IMR-90 (cell line): ENCODE results near the gene RHBDL1. TPM values are rescaled to one million over a fixed set of nuclear protein-coding genes. Genes with fewer than 3 reads are reported as not detected.
A peak's percentile ranks its signal among the peaks of the same experiment; 100 is the strongest.

Source experiments
- ATAC-seq: fragments of 200-7000 bp; cut with Tn5 transposase; 2 replicates; pipeline ENCODE4 v1.9.1; 2020; ENCODE audit warnings: low read depth, mild to moderate bottlenecking, moderate library complexity
- BruUV-seq: library from RNA; stranded (reverse); fragments of 400-500 nt; replicated peaks from 2 replicates; lab custom pipeline; 2021; lab: Mats Ljungman, UMichigan
- CTCF ChIA-PET: fragments of 300-600 bp; formaldehyde crosslinking; extraction: SDS; loops from one replicate; lab custom pipeline; 2021; ENCODE audit warnings: antibody characterized with exemption; lab: Yijun Ruan, JAX
- POLR2A ChIA-PET: fragments of 300-600 bp; sonication (Branson Sonifier 250); formaldehyde crosslinking; loops from one replicate; lab custom pipeline; 2022; ENCODE audit warnings: antibody characterized with exemption; ENCODE audit not compliant: unreplicated experiment; lab: Charles Lee
- DNase-seq: peaks from one replicate; pipeline ENCODE4 v3.0.0; 2013
- H2AFZ ChIP-seq: replicated peaks from 2 replicates; pipeline ENCODE3; 2013; ENCODE audit warnings: low read length, mild to moderate bottlenecking; ENCODE audit not compliant: poor library complexity
- H2AK5ac ChIP-seq: 2 replicates; pipeline ENCODE4 v1.6.1; 2013; ENCODE audit warnings: low read depth, low read length, inconsistent platforms
- H2AK9ac ChIP-seq: replicated peaks from 2 replicates; pipeline ENCODE3; 2013; ENCODE audit warnings: mild to moderate bottlenecking, low read depth, low read length, moderate library complexity; ENCODE audit not compliant: poor library complexity
- H2BK120ac ChIP-seq: 2 replicates; pipeline ENCODE4 v1.6.1; 2013; ENCODE audit warnings: low read depth, low read length, inconsistent platforms
- H2BK15ac ChIP-seq: 3 replicates; pipeline ENCODE4 v1.6.1; 2013; ENCODE audit warnings: low read depth, low read length, inconsistent platforms
- H2BK20ac ChIP-seq: 2 replicates; pipeline ENCODE4 v1.6.1; 2013; ENCODE audit warnings: low read depth, mild to moderate bottlenecking, inconsistent platforms, low read length, moderate library complexity
- H2BK5ac ChIP-seq: 2 replicates; pipeline ENCODE4 v1.6.1; 2013; ENCODE audit warnings: mild to moderate bottlenecking, low read depth, low read length, inconsistent platforms; ENCODE audit not compliant: poor library complexity, severe bottlenecking
- H3K14ac ChIP-seq: replicated peaks from 2 replicates; pipeline ENCODE4 v1.6.1; 2013; ENCODE audit warnings: low read depth, low read length, inconsistent platforms
- H3K18ac ChIP-seq: 2 replicates; pipeline ENCODE4 v1.6.1; 2013; ENCODE audit warnings: low read depth, low read length, control low read depth
- H3K23ac ChIP-seq: 2 replicates; pipeline ENCODE4 v1.6.1; 2013; ENCODE audit warnings: low read depth, low read length, inconsistent platforms
- H3K27ac ChIP-seq: 2 replicates; pipeline ENCODE4 v1.5.1; 2013; ENCODE audit warnings: mild to moderate bottlenecking, control low read depth, low read length; ENCODE audit not compliant: insufficient read depth
- H3K27me3 ChIP-seq: 2 replicates; pipeline ENCODE4 v1.6.1; 2013; ENCODE audit warnings: low read length; ENCODE audit not compliant: control insufficient read depth, insufficient read depth
- H3K36me3 ChIP-seq: 2 replicates; pipeline ENCODE4 v1.6.1; 2013; ENCODE audit warnings: low read length, mixed read lengths; ENCODE audit not compliant: control insufficient read depth, insufficient read depth
- H3K4ac ChIP-seq: 2 replicates; pipeline ENCODE4 v1.6.1; 2013; ENCODE audit warnings: low read depth, low read length, inconsistent platforms
- H3K4me1 ChIP-seq: 2 replicates; pipeline ENCODE4 v1.6.1; 2013; ENCODE audit warnings: low read length, mixed read lengths; ENCODE audit not compliant: control insufficient read depth, insufficient read depth
- H3K4me2 ChIP-seq: 2 replicates; pipeline ENCODE4 v1.6.1; 2013; ENCODE audit warnings: low read depth, mild to moderate bottlenecking, control low read depth, low read length, moderate library complexity
- H3K4me3 ChIP-seq: 2 replicates; pipeline ENCODE4 v1.5.1; 2013; ENCODE audit warnings: low read depth, mild to moderate bottlenecking, control low read depth, low read length, moderate library complexity; ENCODE audit not compliant: insufficient read depth
- H3K56ac ChIP-seq: 2 replicates; pipeline ENCODE4 v1.6.1; 2013; ENCODE audit warnings: low read length, inconsistent platforms; ENCODE audit not compliant: insufficient read depth; ENCODE audit errors: extremely low read depth
- H3K79me1 ChIP-seq, 2 experiments: 2 replicates each; pipeline ENCODE4 v1.6.1; 2013; ENCODE audit warnings: low read length in 2 of 2, inconsistent platforms in 1 of 2, low read depth in 1 of 2
- H3K9ac ChIP-seq: 2 replicates; pipeline ENCODE4 v1.6.1; 2013; ENCODE audit warnings: low read depth, low read length, control low read depth
- H3K9me1 ChIP-seq: 2 replicates; pipeline ENCODE4 v1.6.1; 2013; ENCODE audit warnings: low read length, inconsistent platforms; ENCODE audit not compliant: insufficient read depth
- H3K9me3 ChIP-seq: 2 replicates; pipeline ENCODE4 v1.6.1; 2013; ENCODE audit warnings: low read length; ENCODE audit not compliant: control insufficient read depth, insufficient read depth
- H4K20me1 ChIP-seq: 2 replicates; pipeline ENCODE4 v1.6.1; 2013; ENCODE audit warnings: low read length, inconsistent platforms; ENCODE audit not compliant: insufficient read depth
- H4K5ac ChIP-seq: 2 replicates; pipeline ENCODE4 v1.6.1; 2013; ENCODE audit warnings: mild to moderate bottlenecking, low read depth, low read length, control low read depth
- H4K8ac ChIP-seq, 2 experiments: 2 replicates each; pipeline ENCODE4 v1.6.1; 2013; ENCODE audit warnings: low read depth in 2 of 2, low read length in 2 of 2, control low read depth in 1 of 2, inconsistent platforms in 1 of 2
- H4K91ac ChIP-seq: 2 replicates; pipeline ENCODE4 v1.6.1; 2013; ENCODE audit warnings: low read depth, low read length, inconsistent platforms; ENCODE audit not compliant: insufficient read depth
- FOS ChIP-seq: fragments of 150-350 bp; IDR thresholded peaks from 2 replicates; pipeline ENCODE4 v1.6.1; 2016; ENCODE audit warnings: low read depth, low read length
- MAFK ChIP-seq: IDR thresholded peaks from 2 replicates; pipeline ENCODE4 v1.6.1; 2012; ENCODE audit warnings: low read depth, low read length, improper control_type of control experiment
- MXI1 ChIP-seq: IDR thresholded peaks from 2 replicates; pipeline ENCODE4 v1.6.1; 2012; ENCODE audit warnings: low read depth, mild to moderate bottlenecking, low read length, moderate library complexity, borderline replicate concordance
- NFE2L2 ChIP-seq: fragments of 150-350 bp; IDR thresholded peaks from 2 replicates; pipeline ENCODE4 v1.6.1; 2016; ENCODE audit warnings: low read depth, mild to moderate bottlenecking, low read length
- RFX5 ChIP-seq: IDR thresholded peaks from 2 replicates; pipeline ENCODE4 v1.8.0; 2012; ENCODE audit warnings: low read depth, mild to moderate bottlenecking, low read length, moderate library complexity
- SMC3 ChIP-seq: fragments of 150-350 bp; IDR thresholded peaks from 2 replicates; pipeline ENCODE4 v1.6.1; 2016; ENCODE audit warnings: low read depth, mild to moderate bottlenecking, antibody characterized with exemption, low read length, moderate library complexity
- WGBS, 2 experiments: methylation state at CpG; one replicate each; pipeline versions ENCODE4 v1.1.5 to v1.1.7; 2013; ENCODE audit warnings: missing lambda C conversion rate in 2 of 2; ENCODE audit not compliant: insufficient read length in 1 of 2; ENCODE audit errors: extremely low coverage in 2 of 2; 5-methylcytosine and 5-hydroxymethylcytosine counted together
- dilution Hi-C: fragments of 300-500 bp; cut with HindIII; formaldehyde crosslinking; loops from one replicate; pipeline ENCODE4 v1.14.3; 2018; ENCODE audit warnings: low sequenced_read_pairs; ENCODE audit not compliant: unreplicated experiment
- in situ Hi-C: fragments of 300-500 bp; cut with MboI; formaldehyde crosslinking; loops from 3 replicates; pipeline ENCODE4 v1.14.3; 2019; ENCODE audit warnings: low sequenced_read_pairs, inconsistent platforms, mixed read lengths
- intact Hi-C: fragments of 100-400 bp; cut with micrococcal nuclease; formaldehyde crosslinking; loops from 2 replicates; pipeline ENCODE4 v1.10.0; 2022
- polyA plus RNA-seq, 3 experiments: library from polyadenylated mRNA; depleted of rRNA; stranded (reverse); fragments of >200 nt; gene quantifications; 2 replicates each; pipeline ENCODE4 v1.2.3, GENCODE V29; 2012; ENCODE audit warnings: low replicate concordance in 1 of 3
- total RNA-seq: library from RNA; depleted of rRNA; stranded (reverse); fragments of >200 nt; gene quantifications from 2 replicates; pipeline ENCODE4 v1.2.3, GENCODE V29; 2012
- TF ChIP-seq, protein P1 (sequence below): fragments of 150-350 bp; IDR thresholded peaks from 2 replicates; pipeline ENCODE4 v1.6.1; 2017; ENCODE audit warnings: mild to moderate bottlenecking, antibody characterized with exemption, low read length, low read depth

Gene RHBDL1
- total and polyA plus RNA-seq, 2 of the 4 experiments (the other 2 are of a cell fraction), result 0.72 to 4.1 TPM

DNA sequence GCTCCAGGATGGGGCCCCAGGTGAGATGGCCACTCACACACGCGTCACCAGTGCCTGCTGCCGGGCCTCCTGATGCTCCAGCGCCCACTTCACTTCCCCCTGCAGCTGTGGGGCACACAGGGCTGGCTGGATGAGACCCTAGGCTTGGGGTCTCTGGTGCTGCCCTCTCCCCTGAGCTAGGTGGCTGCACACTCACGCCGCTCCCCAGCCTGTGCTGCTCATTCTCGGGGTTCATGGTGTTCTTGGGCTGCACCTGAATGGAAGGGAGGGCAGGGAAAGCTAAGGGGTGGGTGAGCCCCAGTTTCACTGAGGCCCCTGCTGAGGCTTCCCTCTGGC is 49.5 kb downstream of the RHBDL1 start:
- Histone ChIP-seq H4K20me1 (peaks cover 4% of the 10 kb centered on the region), H3K23ac (no peak overlapping the region), H2BK15ac (no peak overlapping the region), H4K8ac (no peak overlapping the region), H3K36me3 (peaks cover 1% of the 10 kb centered on the region; the same call in 1 of the 2 replicates), H2AK9ac (no peak overlapping the region), H3K27me3 (no peaks in the 10 kb centered on the region), H3K27ac (no peak overlapping the region), H3K79me1 (peaks cover 0 to 5% of the 10 kb centered on the region in 2 experiments; a peak in 1 of 4 replicates), H3K4ac (no peak overlapping the region), H2AFZ (peak overlapping the region; percentile 11), H3K18ac (no peak overlapping the region), H2BK5ac (no peak overlapping the region), H3K9me3 (no peaks in the 10 kb centered on the region), H4K5ac (no peak overlapping the region), H3K56ac (no peak overlapping the region), H3K14ac (no peak overlapping the region), H4K91ac (no peak overlapping the region), H3K9ac (no peak overlapping the region), H3K4me1 (peaks cover 14% of the 10 kb centered on the region), H3K9me1 (peaks cover 2% of the 10 kb centered on the region; the same call in 1 of the 2 replicates), H3K4me2 (no peak overlapping the region), H3K4me3 (no peak overlapping the region), H2BK120ac (no peak overlapping the region), H2BK20ac (no peak overlapping the region), H2AK5ac (no peak overlapping the region)
- DNase-seq (no peak), ATAC-seq (no peak)
- ChIA-PET POLR2A (no interaction called here), CTCF (no interaction called here)
- no TSS peak for BruUV-seq
- intact Hi-C loops, result loop anchor here (5.0 kb wide), 1 partner anchor 62 kb away; the partner anchor contains the start of genes CHTF18 and RPUSD1
- no CpG with 5 or more reads among the region's 7 CpGs for WGBS, 2 experiments
- dilution Hi-C loops, result no loop called here
- TF ChIP-seq, protein P1, sequence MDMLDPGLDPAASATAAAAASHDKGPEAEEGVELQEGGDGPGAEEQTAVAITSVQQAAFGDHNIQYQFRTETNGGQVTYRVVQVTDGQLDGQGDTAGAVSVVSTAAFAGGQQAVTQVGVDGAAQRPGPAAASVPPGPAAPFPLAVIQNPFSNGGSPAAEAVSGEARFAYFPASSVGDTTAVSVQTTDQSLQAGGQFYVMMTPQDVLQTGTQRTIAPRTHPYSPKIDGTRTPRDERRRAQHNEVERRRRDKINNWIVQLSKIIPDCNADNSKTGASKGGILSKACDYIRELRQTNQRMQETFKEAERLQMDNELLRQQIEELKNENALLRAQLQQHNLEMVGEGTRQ, result no peak
- TF ChIP-seq RFX5 (no peak), SMC3 (no peak), NFE2L2 (no peak), MXI1 (no peak), FOS (no peak), MAFK (no peak)
- in situ Hi-C loops, result no loop called here
